Stomach (tissue), 4 donors: Measurements from ENCODE around the gene SRC.

Experiments used
- CTCF ChIP-seq, 7 experiments: fragments of 450-650 bp in 4 of 7; fragments of 200-600 bp in 3 of 7; sonication (generic) in 3 of 7; IDR thresholded peaks; one replicate each; pipeline ENCODE4 v1.5.1; 2016 to 2019; ENCODE audit warnings: antibody characterized with exemption in 7 of 7, control low read depth in 2 of 7, mild to moderate bottlenecking in 1 of 7
- POLR2A ChIP-seq, 4 donors: fragments of 450-650 bp; IDR thresholded peaks; one replicate each; pipeline ENCODE4 v1.6.1; 2016; ENCODE audit warnings: antibody characterized with exemption in 4 of 4, control low read depth in 2 of 4, mild to moderate bottlenecking in 1 of 4, moderate library complexity in 1 of 4

GRCh38 chr20:37337208-37337991 lies 8.5 kb upstream of the SRC start:
- TF ChIP-seq CTCF (IDR thresholded peaks at IDR 0.05) (no peak), POLR2A (IDR thresholded peaks at IDR 0.05) (no peak)
